Brain microvascular endothelial cell (primary cell): ENCODE results near the gene OR10G7.

ENCODE experiments used
- DNase-seq: peaks from one replicate; pipeline ENCODE4 v3.0.0-alpha.2; 2020
- H3K27ac ChIP-seq: fragments of 250-450 bp; sonication (Bioruptor Pico); 2 replicates; pipeline ENCODE4 v1.5.1; 2020; ENCODE audit warnings: mild to moderate bottlenecking, moderate library complexity
- H3K27me3 ChIP-seq: fragments of 250-450 bp; sonication (Bioruptor Pico); replicated peaks from 2 replicates; pipeline ENCODE4 v1.5.1; 2020; ENCODE audit warnings: mild to moderate bottlenecking
- H3K36me3 ChIP-seq: fragments of 250-450 bp; sonication (Bioruptor Pico); replicated peaks from 2 replicates; pipeline ENCODE4 v1.5.1; 2020; ENCODE audit warnings: mild to moderate bottlenecking
- H3K4me3 ChIP-seq: 2 replicates; pipeline ENCODE4 v1.5.1; 2011; ENCODE audit warnings: low read depth, mild to moderate bottlenecking, control low read depth, low read length, moderate library complexity
- in situ Hi-C: cut with HindIII; loops from 2 replicates; pipeline ENCODE4 v1.10.0; 2017; ENCODE audit warnings: low sequenced_read_pairs, low pct_ligation_motif_present
- TF ChIP-seq, protein P1 (sequence below): IDR thresholded peaks from 2 replicates; pipeline ENCODE4 v1.5.1; 2011; ENCODE audit warnings: low read depth, mild to moderate bottlenecking, moderate library complexity, low read length, control low read depth, inconsistent platforms; ENCODE audit errors: missing control alignments

OR10G7 gene

DNA sequence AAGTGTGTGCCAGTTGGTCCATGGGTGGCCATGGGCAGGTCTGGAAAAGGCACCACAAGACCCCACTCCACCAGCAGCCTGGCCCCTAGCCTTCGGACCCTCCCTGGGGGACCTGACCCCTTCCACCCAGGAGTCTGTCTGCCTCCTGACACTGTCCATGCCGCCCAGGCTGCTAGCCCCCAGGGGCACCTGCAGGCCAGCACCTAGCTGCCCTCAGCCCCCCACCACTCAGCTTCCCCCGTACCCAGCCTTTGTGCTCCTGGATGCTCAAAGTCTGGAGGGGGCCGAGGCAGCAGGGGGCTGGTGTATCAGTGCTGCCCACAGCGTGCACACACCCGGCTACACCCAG lies 34.3 kb upstream of the OR10G7 start:
- Histone ChIP-seq H3K27ac (no peak overlapping the region), H3K4me3 (no peak overlapping the region), H3K36me3 (no peaks in the 10 kb centered on the region), H3K27me3 (no peaks in the 10 kb centered on the region)
- in situ Hi-C loops, result no loop called here
- no peak for DNase-seq
- TF ChIP-seq, protein P1, sequence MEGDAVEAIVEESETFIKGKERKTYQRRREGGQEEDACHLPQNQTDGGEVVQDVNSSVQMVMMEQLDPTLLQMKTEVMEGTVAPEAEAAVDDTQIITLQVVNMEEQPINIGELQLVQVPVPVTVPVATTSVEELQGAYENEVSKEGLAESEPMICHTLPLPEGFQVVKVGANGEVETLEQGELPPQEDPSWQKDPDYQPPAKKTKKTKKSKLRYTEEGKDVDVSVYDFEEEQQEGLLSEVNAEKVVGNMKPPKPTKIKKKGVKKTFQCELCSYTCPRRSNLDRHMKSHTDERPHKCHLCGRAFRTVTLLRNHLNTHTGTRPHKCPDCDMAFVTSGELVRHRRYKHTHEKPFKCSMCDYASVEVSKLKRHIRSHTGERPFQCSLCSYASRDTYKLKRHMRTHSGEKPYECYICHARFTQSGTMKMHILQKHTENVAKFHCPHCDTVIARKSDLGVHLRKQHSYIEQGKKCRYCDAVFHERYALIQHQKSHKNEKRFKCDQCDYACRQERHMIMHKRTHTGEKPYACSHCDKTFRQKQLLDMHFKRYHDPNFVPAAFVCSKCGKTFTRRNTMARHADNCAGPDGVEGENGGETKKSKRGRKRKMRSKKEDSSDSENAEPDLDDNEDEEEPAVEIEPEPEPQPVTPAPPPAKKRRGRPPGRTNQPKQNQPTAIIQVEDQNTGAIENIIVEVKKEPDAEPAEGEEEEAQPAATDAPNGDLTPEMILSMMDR, result no peak

DNA sequence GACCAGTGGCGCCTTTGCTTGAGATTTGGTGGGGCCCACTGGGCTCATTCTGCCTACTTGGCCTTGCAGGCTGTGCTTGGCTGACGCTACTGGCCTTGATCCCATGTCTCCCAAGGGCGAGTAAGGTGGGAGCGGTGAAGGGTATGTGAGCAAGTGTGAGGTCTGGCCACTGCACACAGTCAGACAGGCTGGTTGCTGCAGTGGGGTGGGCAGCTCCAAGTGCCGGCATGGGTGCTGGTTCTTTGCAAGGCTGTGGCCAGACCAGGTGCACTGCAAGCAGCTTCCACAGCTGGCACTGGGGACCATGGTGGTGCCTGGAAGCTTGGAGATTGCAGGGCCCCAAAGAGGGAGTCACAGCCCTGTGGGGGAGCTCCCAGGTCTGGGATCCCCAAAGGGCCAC lies 33.4 kb upstream of the OR10G7 start:
- DNase-seq, result no peak
- Histone ChIP-seq H3K36me3 (no peaks in the 10 kb centered on the region), H3K27ac (no peak overlapping the region), H3K4me3 (no peak overlapping the region), H3K27me3 (no peaks in the 10 kb centered on the region)
- TF ChIP-seq, protein P1, result no peak
- in situ Hi-C loops, result no loop called here

DNA sequence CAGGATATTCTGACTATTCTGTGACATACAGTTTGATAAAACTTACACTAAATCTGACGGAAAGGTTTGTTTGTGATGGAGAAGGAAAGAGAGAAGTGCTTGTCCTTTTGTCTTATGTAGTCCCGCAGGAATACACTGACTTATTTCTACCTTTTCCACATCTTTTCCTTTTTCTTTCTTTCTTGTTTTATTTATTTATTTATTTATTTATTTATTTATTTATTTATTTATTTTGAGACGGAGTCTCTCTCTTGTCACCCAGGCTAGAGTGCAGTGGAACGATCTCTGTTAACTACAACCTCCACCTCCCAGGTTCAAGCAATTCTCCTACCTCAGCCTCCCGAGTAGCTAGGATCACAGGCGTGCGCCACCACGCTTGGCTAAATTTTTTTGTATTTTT lies 31.0 kb upstream of the OR10G7 start:
- Histone ChIP-seq H3K27me3 (no peaks in the 10 kb centered on the region), H3K36me3 (no peaks in the 10 kb centered on the region), H3K4me3 (no peak overlapping the region), H3K27ac (no peak overlapping the region)
- TF ChIP-seq, protein P1, result no peak
- in situ Hi-C loops, result no loop called here
- DNase-seq, result no peak

DNA sequence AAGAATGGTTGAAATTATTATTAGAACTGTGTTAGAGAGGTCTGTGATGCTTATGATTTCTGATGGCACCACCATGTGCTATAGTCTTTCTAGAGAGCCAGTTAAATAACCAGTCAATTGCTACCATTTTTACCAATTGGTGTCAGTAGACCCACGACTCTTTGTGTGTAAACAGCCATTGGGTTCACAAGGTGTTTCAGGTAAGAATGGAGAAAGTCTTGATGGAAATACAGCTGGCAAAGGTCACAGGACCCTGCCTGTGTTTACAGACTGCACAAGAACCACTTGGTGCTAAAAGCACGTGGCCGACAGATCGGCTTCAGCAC lies 30.5 kb upstream of the OR10G7 start:
- DNase-seq, result no peak
- Histone ChIP-seq H3K36me3 (no peaks in the 10 kb centered on the region), H3K4me3 (no peak overlapping the region), H3K27me3 (no peaks in the 10 kb centered on the region), H3K27ac (no peak overlapping the region)
- TF ChIP-seq, protein P1, result no peak
- in situ Hi-C loops, result no loop called here

DNA sequence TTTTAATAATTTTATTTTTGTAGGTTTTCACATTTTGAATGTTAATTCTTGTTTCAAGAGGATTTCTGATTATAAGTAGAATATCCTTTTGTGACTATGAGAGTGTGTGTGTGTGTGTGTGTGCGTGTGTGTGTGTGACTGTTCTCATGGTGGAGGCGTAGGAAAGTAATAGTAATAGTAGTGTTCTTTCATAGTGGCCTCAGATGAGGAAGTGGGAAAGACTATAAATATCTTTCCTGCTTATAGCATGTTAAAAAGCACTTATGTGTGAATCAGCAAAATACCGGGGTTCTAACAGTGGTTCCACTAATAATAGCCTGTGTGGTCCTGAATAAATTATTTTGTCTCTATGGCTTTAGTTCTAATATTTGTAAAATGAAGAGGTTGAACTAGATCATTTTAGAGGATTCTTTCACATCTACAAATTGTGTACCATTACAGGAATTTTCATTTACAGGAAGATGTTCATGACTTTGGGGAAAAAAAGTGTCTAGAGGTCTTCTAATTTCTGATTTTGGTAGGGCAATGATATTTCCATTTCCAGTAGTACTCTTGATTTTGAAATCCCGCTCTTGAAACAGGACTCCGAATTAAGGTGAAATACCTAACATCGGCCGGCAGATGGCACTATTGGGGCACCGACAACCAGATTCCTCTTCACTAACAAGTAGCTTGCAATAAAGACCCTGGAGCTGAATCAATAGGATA lies 29.9 kb upstream of the OR10G7 start:
- in situ Hi-C loops, result no loop called here
- no peaks in the 10 kb centered on the region for H3K27me3 ChIP-seq
- no peak overlapping the region for H3K4me3 ChIP-seq
- no peak overlapping the region for H3K27ac ChIP-seq
- TF ChIP-seq, protein P1, result peak; percentile 78
- no peaks in the 10 kb centered on the region for H3K36me3 ChIP-seq
- peak; percentile 57 for DNase-seq
